ENCODE results near the gene ECHDC3. TPM values are rescaled to one million over a fixed set of nuclear protein-coding genes. Genes with fewer than 3 reads are reported as not detected.
"Not testable (repeated sequence)": the region's sequence is repeated elsewhere in the genome, so short reads cannot be mapped to it uniquely, and the experiment has no call there.

Gene ECHDC3
- 13.3 TPM for total RNA-seq

DNA sequence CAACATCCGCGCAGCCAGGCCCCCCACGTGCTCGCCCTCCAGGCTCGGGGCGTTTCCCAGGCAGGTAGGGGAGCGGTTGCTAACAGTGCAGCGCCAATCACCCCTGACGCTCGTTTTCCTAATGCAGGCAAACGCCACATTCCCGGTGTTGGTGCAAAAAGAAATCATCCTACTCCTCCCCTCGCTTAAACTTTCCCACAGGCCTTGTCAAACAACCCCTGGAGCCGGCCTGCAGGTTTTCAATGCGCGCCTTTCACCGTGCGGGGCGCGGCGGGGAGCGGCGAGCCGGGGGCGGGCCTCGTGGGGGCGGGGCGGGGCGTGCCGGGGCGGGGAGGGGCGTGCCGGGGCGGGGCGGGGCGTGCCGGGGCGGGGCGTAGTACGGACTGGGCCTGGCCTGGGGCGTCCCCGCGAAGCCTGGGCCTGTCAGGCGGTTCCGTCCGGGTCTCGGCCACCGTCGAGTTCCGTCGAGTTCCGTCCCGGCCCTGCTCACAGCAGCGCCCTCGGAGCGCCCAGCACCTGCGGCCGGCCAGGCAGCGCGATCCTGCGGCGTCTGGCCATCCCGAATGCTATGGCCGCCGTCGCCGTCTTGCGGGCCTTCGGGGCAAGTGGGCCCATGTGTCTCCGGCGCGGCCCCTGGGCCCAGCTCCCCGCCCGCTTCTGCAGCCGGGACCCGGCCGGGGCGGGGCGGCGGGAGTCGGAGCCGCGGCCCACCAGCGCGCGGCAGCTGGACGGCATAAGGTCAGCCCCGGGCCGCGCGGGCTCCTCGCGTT lies at the start of gene ECHDC3:
Gene ECHDC3, plus strand, starts transcription at position 374 of the 770 bp plus-strand sequence. Its CDS starts 195 bp downstream, at position 569.
- DNase-seq (ENCODE audit: low spot score), result peak; percentile 67

DNA sequence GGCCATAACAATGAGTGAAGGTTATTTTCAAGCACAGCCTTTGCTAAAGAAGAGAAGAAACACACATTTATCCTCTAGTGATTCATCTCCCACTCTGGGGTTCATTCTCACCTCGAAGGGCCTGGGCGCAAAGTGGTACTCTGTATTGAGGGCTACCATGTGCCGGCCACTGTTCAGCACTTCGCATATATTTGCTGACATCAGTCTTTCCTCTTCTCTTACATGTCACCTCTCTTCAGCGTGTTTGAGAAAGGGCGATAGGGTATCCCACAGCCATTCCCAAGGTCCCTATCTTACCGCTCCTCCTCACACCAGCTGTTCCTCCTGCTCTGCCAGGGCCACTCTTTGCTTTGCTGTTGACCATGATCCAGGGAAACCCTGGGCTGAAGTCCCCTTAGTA lies 48.8 kb upstream of the ECHDC3 start:
- no peak for DNase-seq (ENCODE audit: low spot score)

DNA sequence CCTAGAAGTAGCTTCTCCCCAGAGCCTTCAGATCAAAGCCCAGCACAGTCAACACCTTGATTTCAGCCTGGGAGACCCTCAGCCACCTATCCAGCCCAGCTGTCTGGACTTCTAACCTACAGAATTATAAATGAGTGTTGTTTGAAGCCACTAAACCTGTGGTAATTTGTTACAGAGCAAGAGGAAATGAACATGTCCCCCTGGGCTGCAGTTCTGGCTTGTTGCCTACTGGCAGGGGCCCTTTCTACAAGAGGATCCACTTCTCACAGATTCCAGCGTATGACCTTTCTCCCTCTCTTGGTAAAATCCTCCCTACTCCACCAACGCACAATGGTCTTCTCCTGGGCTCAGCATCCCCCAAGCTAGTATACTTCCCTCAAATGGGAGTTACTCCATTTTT lies 46.4 kb upstream of the ECHDC3 start:
- no peak for DNase-seq (ENCODE audit: low spot score)

- no peak for DNase-seq (ENCODE audit: low spot score)
Observed at GRCh38 chr10:11697718-11698527, 44.3 kb upstream of the ECHDC3 start.

DNA sequence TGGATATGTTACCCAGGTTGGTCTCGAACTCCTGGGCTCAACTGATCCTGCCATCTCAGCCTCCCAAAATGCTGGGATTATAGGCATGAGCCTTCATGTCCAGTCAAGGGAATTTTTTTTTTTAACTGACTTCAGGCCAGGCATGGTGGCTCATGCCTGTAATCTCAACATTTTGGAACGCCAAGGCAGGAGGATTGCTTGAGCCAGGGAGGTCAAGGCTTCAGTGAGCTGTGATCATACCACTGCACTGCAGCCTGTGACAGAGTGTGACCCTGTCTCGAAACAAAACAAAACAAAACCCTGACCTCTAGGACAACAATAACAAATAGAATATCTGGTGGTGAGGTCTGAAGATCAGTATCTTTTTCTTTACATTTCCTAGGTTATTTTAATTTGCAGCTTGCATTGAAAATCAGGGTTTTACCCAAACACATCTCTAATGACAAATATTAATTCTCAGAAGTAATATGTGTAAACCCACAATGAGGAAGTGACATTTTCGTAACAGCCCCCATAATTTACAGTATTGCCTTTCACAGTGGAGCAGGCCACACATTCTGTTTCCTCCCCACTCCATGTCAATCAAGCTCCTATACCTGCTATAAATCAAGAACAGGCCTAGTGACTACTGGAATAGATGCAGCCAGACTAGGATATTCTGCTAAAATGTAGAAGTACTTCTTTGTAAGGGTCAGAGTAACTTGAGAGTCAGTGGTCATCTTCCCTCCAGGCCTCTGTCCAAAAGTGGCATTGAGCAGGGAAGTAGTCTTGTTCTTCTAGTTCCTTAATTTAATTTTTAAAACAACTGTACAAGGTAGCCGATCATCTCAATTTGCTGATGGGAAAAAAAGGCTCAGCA lies 43.3 kb upstream of the ECHDC3 start:
- DNase-seq (ENCODE audit: low spot score), result no peak

- DNase-seq (ENCODE audit: low spot score), result no peak
Observed at GRCh38 chr10:11699550-11700097, 42.6 kb upstream of the ECHDC3 start.

GRCh38 chr10:11700539-11700938 lies 41.6 kb upstream of the ECHDC3 start:
- DNase-seq (ENCODE audit: low spot score), result no peak

DNA sequence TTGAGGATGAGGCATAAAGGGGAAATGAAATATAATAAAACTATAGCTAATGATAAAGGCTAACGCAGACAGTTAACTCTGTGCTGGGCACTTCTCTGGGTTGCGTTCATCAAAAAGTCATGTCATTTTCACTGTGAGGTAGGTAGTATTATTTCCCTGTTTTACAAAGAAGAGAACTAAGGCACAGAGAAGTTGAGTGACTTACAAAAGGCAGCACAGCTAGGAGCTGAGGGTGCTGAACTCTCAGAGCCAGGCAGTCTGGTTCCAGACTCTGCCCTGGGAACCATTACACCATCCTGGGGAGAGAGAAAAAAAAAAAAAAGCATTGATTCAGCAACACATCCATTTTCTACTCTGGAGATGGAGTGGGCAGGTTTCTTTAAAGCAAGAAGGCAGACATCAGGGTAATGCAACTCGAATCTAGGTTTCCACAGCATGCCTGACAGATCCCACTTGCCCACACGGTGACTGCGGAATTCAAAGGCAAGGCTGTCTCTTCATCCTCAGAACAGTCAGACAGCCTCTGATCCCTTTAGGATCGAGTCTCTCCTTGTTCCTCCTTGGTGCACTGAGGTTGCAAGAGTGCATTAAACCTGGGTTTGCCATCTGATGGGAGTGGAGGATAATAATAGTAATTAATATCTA lies 40.6 kb upstream of the ECHDC3 start:
- DNase-seq (ENCODE audit: low spot score), result no peak

- DNase-seq (ENCODE audit: low spot score), result no peak
Observed at GRCh38 chr10:11702264-11702663, 39.9 kb upstream of the ECHDC3 start.

- DNase-seq (ENCODE audit: low spot score), result no peak
Observed at GRCh38 chr10:11704092-11704491, 38.1 kb upstream of the ECHDC3 start.

- no peak for DNase-seq (ENCODE audit: low spot score)
Observed at GRCh38 chr10:11705722-11706121, 36.5 kb upstream of the ECHDC3 start.

DNA sequence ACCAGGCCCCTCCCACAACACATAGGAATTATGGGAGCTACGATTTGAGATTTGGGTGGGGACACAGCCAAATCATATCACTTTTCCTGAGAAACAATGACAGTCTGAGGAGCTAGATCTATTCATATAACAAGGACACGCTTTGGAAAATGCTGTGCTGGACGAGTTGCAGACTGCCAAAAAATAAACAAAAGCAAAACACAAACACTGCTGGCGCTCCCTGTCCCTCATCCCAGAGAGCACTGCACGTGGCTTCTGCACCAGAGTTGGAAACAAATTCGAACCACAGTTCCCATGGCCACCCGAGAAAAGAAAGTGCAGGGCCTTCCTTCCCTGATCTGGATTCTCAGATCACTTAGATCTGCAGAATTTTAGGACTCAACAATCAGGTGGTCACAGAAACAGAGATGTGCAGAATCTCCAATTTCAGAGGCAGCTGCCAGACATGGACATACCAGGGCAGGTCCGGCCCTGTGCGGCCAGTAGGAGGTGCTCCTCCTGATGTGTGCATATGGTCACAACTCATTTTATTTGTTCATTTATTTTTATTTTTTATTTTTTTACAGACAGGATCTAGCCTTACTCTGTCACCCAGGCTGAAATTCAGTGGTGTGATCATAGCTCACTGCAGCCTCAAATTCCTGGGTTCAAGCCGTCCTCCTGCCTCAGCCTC lies 35.2 kb upstream of the ECHDC3 start:
- DNase-seq (ENCODE audit: low spot score), result no peak

DNA sequence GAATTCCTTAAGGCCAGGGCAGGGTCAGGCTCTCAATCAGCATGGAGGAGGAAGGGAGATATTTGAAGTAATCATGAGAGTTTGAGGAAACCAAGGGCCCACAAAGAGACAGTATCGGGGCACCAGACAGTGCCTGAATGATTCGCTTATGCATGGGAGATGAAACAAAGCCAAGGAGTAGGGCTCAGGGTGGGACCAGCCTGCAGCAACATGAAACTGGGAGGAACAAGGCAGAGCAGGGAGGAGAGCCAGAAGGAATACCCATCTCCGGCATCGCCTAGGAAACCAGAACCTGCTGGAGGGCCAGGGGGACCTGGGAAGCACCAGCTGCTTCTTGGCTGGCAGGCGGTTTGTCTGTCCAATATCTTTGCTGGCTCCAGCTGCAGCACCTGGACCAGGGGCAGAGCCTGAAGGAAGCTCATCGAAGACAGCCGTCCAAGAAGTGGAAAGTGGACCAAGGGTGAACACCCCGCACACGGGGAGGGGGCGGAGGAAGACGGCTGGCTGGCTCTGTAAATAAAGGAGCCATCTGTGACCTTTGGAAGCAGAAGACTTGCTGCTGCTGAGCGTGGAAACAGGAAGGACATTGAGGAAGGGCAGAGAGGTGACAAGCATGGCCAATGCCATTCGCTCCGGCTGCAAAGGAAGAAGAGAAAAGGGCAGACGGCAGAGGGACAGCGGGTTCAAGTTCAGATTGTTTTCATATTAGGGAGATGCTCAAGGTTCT lies 34.4 kb upstream of the ECHDC3 start:
- no peak for DNase-seq (ENCODE audit: low spot score)

- DNase-seq (ENCODE audit: low spot score), result not testable (repeated sequence)
Observed at GRCh38 chr10:11708801-11709200, 33.4 kb upstream of the ECHDC3 start.

DNA sequence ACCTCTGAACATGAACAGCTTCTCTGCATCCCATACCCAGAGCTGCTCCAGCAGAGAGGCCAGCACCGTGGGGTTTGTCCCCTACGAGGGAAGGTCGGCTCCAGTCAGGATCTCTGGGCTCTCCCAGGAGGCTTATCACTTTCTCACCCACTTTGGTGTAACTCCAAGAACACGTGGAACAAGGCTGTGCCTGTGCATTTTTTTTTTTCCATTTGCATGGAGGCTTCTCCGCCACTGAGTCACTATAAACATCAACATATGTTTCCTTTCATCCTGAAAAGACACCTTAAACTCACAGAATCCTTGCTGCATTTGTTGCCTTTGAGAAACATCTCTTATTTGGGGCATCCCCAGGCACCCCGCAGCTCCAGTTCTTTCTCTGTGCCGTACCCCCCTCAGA lies 29.4 kb upstream of the ECHDC3 start:
- DNase-seq (ENCODE audit: low spot score), result no peak

- DNase-seq (ENCODE audit: low spot score), result no peak
Observed at GRCh38 chr10:11713186-11713743, 28.9 kb upstream of the ECHDC3 start.

- no peak for DNase-seq (ENCODE audit: low spot score)
Observed at GRCh38 chr10:11713963-11714362, 28.2 kb upstream of the ECHDC3 start.

GRCh38 chr10:11714750-11715365 lies 27.3 kb upstream of the ECHDC3 start:
- DNase-seq (ENCODE audit: low spot score), result no peak

DNA sequence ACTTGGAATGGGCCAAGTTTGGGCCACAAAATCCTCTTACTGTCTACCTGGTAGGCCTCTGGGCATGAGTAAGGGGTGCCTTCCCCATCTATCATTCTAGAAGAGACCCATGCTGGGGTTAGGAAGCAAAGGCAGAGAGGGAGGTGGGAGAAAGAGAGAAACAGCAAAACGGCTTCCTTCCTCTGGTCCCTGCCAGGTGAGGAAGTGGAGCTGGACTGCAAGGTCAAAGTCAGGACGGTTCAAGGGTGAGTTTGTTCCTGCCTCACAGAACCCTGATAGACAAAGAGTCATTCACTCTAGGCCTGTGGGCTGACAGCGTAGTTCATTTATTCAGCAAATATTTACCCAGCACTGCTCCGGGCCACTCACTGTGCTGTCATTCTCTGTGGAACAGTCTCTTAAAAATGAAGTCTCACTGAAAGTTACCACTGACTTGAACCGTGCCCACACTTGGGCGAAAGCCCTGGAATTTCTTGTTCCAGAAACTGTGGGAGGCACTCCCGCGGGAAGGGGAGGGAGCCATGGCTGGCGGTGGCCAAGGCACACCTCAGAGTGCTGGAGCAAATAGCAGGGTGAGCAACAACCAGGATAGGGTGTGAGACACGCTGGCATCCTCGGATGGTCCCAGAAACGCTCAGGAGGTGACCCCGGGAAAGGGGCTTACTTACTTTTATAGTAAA lies 26.2 kb upstream of the ECHDC3 start:
- no peak for DNase-seq (ENCODE audit: low spot score)
